Esophagus (tissue), 2 donors: ENCODE measurements around the gene ITPR3. TPM values are rescaled to one million over a fixed set of nuclear protein-coding genes. Genes with fewer than 3 reads are reported as not detected.

Source experiments
- H3K27ac ChIP-seq, 2 donors: one replicate each; pipeline ENCODE4 v1.5.1; 2013; ENCODE audit warnings: low read depth in 2 of 2, mild to moderate bottlenecking in 2 of 2, inconsistent platforms in 1 of 2, low read length in 1 of 2, moderate library complexity in 1 of 2
- H3K27me3 ChIP-seq, 2 donors: one replicate each; pipeline ENCODE4 v1.6.1; 2013; ENCODE audit warnings: low read length in 2 of 2, control low read depth in 1 of 2, mild to moderate bottlenecking in 1 of 2; ENCODE audit not compliant: insufficient read depth in 2 of 2, control insufficient read depth in 1 of 2
- H3K36me3 ChIP-seq, 2 donors: one replicate each; pipeline ENCODE4 v1.6.1; 2013; ENCODE audit warnings: low read length in 1 of 2; ENCODE audit not compliant: control insufficient read depth in 2 of 2, insufficient read depth in 2 of 2
- H3K4me1 ChIP-seq, 2 donors: one replicate each; pipeline ENCODE4 v1.6.1; 2013; ENCODE audit warnings: low read length in 1 of 2; ENCODE audit not compliant: control insufficient read depth in 2 of 2, insufficient read depth in 2 of 2
- H3K4me3 ChIP-seq, 2 donors: one replicate each; pipeline ENCODE4 v1.5.1; 2013; ENCODE audit warnings: low read length in 2 of 2, mild to moderate bottlenecking in 2 of 2, low read depth in 1 of 2, moderate library complexity in 1 of 2
- H3K9me3 ChIP-seq, 2 donors: one replicate each; pipeline ENCODE4 v1.6.1; 2013; ENCODE audit warnings: mild to moderate bottlenecking in 2 of 2, low read depth in 1 of 2, low read length in 1 of 2, moderate library complexity in 1 of 2; ENCODE audit not compliant: control insufficient read depth in 2 of 2, insufficient read depth in 1 of 2
- WGBS, 2 donors: extraction: QIAGEN DNeasy Blood & Tissue Kit; methylation state at CpG; one replicate each; pipeline ENCODE4 v1.1.7; 2013; 5-methylcytosine and 5-hydroxymethylcytosine counted together
- polyA plus RNA-seq, 2 donors: library from polyadenylated mRNA; stranded (reverse); fragments of 200-250 nt; gene quantifications; one replicate each; pipeline ENCODE4 v1.2.3, GENCODE V29; 2013
- donor health status: healthy with polysubstance abuse.
- donor health status: Bipolar disorder and iron deficiency.

ITPR3 gene
- polyA plus RNA-seq, 2 donors = 11.9 to 15.0 TPM

DNA sequence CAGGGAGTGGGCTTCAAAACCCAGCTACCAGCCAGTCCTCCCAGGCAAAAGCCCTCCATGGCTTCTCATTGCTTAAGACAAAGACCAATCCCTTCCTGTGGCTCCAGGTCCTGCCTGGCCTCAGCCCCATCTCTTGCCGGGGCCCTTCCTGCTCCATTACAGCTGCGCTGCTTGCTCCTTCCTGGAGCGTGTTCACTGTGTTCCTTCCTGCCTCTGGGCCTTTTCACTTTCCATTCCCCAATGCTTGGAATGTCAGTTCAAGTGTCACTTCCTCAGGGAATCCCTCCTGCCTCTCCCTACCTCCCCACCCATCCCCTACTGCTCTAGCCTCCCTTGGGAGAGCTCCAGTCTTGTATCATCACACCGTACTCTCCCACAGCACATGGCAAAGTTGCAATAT is 11.1 kb upstream of the ITPR3 start:
- H3K27me3 ChIP-seq = no peaks in the 10 kb centered on the region
- H3K27ac ChIP-seq = peak overlapping the region in 1 of 2 donors; percentile 17
- H3K4me3 ChIP-seq = no peak overlapping the region
- peaks cover 0 to 3% of the 10 kb centered on the region in 2 donors for H3K9me3 ChIP-seq
- WGBS, 2 donors = 70 to 73% methylated on average over 4 of the region's 4 CpGs
- no peaks in the 10 kb centered on the region for H3K36me3 ChIP-seq
- peaks cover 13 to 14% of the 10 kb centered on the region in 2 donors for H3K4me1 ChIP-seq

DNA sequence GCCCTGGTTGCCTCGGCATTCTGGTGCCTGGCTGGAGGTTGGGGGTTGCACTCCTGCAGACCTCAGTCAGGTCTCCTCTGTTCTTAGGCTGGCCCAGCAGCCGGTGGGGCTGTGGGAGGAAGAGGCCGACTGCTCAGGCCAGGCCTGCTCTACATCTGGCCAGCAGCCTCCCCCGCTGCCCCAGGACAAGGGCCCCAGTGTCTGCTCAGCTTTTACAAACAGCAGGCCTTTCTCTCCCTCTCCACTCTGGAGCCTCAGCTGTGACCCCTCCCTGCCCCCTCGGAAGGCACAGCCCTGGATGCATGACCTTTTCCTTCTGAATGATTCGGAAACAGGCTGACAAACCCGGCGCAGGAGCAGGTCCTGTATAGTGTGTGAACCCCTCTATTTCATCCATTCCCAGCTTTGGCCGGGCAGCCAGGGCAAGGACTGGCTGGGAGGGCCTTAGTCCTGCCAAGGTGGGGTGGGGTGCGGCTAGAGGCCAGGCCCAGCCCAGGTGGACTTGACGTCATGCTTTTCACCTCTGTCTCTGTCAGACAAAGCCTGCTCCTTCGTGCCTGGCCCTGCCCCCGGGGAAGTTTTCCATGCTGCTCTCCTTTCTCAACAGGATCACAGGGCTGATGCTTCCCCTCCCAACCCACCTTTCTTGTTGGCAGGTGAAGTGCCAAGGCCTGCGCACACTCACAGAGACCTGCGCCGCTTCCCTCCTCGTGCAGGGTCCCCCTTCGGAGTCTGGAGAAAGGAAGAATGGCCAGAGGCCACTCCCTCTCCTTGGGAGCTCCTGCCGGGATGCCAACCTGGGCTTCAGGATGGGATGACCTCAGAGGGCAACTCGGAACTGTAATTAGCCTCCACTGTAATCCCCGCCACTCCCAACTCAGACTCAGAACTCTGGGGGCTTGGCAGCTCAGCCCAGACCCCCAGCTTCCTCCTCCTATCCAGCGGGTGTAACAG is 10.1 kb upstream of the ITPR3 start:
- WGBS, 2 donors = 63% methylated on average over 22 of the region's 22 CpGs
- Histone ChIP-seq H3K4me1 (peaks cover 13 to 14% of the 10 kb centered on the region in 2 donors), H3K4me3 (no peak overlapping the region), H3K27ac (peak overlapping the region in 1 of 2 donors; percentile 1), H3K9me3 (peaks cover 0 to 3% of the 10 kb centered on the region in 2 donors), H3K27me3 (no peaks in the 10 kb centered on the region), H3K36me3 (no peaks in the 10 kb centered on the region)

DNA sequence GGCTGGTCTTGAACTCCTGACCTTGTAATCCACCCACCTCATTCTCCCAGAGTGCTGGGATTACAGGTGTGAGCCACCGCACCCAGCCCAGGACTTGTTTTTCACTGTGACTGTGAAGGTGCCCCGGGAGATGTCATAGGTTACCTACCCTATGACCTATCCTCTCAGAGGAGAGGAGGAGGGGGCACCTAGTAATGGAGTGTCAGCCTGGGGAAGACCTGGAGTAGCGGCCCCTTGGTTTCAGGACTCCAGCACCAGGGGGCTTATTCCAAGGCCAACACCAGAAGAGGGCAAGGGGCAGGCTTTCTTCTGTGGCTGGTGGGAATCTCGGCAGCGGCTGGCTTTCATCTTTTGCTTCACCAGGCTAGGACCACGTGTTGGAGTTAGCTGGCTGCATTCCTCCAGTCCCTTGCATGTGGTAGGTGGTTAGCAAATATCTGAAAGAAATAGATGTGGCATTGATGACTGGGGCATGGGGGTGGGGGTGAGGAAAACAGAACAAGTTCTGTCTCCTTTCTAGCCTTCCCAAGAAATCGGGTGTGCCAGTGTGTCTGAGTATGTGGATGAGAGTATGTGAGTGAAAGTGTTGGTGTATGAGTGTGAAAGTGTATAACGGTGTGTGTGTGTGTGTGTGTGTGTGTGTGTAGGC is 7.9 kb upstream of the ITPR3 start:
- 74 to 76% methylated on average over 8 of the region's 8 CpGs for WGBS, 2 donors

DNA sequence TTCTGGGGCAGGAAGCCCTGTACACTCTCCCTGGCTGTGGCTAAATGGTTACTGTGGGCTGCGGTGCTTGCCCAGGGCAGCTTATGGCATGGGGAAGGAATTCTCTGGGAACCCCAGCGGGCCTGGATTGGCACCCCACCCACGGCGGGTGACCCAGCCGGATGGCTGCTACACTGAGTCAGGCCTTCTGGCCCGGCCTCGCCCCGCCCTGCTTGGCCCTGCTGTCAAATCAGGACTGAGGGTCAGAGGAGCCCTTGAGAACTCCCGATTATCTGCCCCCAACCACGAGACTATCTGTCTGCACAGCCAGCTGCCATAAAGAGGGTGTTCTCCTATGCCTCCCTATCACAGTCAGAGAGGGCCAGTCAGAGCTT is 7.3 kb upstream of the ITPR3 start:
- peaks cover 6 to 12% of the 10 kb centered on the region in 2 donors for H3K4me1 ChIP-seq
- peaks cover 0 to 3% of the 10 kb centered on the region in 2 donors for H3K9me3 ChIP-seq
- no peaks in the 10 kb centered on the region for H3K27me3 ChIP-seq
- no peak overlapping the region for H3K4me3 ChIP-seq
- H3K36me3 ChIP-seq = no peaks in the 10 kb centered on the region
- H3K27ac ChIP-seq = peak overlapping the region in 1 of 2 donors; percentile 49
- 56 to 59% methylated on average over 10 of the region's 10 CpGs for WGBS, 2 donors

More for the DNA sequence above, 7.9 kb upstream of the ITPR3 start:
- Histone ChIP-seq H3K4me3 (no peak overlapping the region), H3K27ac (peak overlapping the region in 1 of 2 donors; percentile 49), H3K27me3 (no peaks in the 10 kb centered on the region), H3K36me3 (no peaks in the 10 kb centered on the region), H3K4me1 (peaks cover 8 to 12% of the 10 kb centered on the region in 2 donors), H3K9me3 (peaks cover 0 to 3% of the 10 kb centered on the region in 2 donors)

DNA sequence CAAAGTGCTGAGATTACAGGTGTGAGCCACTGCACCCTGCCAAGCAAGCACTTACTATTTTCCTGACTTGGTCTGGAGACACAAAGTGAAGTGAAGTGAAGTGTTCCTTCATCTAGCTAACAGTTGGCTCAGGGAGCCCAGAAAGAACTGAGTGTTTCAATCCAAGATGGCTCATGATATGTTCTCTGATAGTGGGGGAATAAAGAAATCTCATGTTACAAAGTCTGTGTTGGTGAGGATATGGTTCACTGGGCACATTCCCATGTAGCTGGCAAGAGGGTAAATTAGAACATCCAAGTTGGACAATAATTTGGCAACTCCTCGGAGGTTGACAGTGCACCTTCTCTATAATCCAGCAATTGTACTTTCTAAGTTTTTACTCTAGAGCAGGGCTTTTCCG is 5.0 kb upstream of the ITPR3 start:
- Histone ChIP-seq H3K4me3 (no peak overlapping the region), H3K36me3 (no peaks in the 10 kb centered on the region), H3K27me3 (no peaks in the 10 kb centered on the region), H3K4me1 (peaks cover 3 to 7% of the 10 kb centered on the region in 2 donors), H3K27ac (no peak overlapping the region), H3K9me3 (peaks cover 0 to 3% of the 10 kb centered on the region in 2 donors)
- WGBS, 2 donors = 80 to 100% methylated on average over 2 of the region's 2 CpGs

DNA sequence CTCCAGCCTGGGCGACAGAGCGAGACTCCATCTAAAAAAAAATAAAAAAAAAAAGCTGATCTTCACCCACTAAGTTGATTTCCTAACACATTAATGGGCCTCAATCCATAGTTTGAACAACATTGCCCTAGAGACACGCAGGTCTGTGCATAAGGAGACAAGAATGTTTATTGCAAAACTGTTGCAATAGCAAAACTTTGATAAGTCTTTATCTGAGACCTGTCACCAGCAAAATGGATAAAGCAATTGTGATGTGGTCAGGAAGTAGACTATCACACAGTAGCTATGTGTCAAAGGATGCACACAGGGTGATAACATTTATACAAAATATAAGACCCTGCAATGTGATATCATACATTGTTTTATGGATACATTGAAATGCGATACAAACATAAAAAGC is 4.2 kb upstream of the ITPR3 start:
- Histone ChIP-seq H3K9me3 (peaks cover 0 to 3% of the 10 kb centered on the region in 2 donors), H3K27ac (no peak overlapping the region), H3K4me1 (peaks cover 2 to 3% of the 10 kb centered on the region in 2 donors), H3K36me3 (no peaks in the 10 kb centered on the region), H3K4me3 (no peak overlapping the region), H3K27me3 (no peaks in the 10 kb centered on the region)
- WGBS, 2 donors = 67 to 93% methylated on average over 2 to 4 of the region's 4 CpGs

DNA sequence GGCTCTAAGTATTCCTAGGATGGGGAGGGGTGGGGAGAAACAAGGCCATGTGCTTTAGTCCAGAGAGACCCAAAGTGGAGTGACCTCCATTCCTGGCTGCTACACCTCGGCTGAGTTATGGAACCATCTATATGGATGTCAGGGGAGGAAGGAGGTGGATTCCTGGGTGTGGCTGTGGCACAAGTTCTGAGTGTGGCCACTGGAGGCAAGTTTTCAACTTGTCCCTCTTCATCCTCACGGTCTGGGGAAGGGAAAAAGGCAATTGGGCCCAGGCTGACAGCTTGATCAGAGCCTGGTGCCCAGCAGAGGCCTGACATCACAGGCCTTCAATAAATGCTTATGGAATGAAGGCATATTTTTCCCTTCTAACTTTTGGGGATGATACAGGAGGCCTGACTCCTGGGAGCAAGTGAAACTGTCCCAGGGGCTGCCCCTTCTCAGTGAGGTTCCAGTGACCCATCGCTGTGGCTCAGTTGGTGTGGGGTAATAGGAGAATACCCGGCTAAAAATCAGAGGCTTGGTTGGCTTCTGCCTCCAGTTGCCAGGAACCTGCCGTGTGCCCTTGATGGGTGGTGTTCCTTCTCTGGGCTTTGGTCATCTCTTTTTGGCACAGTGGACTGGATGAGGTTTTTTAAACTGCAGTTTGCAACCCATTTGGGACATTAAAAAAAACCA is 1.8 kb upstream of the ITPR3 start:
- Histone ChIP-seq H3K4me1 (peaks cover 6 to 8% of the 10 kb centered on the region in 2 donors), H3K36me3 (no peaks in the 10 kb centered on the region), H3K27me3 (no peaks in the 10 kb centered on the region), H3K9me3 (no peaks in the 10 kb centered on the region), H3K27ac (peak overlapping the region in 1 of 2 donors; percentile 40), H3K4me3 (no peak overlapping the region)
- WGBS, 2 donors = 49 to 56% methylated on average over 5 of the region's 5 CpGs

DNA sequence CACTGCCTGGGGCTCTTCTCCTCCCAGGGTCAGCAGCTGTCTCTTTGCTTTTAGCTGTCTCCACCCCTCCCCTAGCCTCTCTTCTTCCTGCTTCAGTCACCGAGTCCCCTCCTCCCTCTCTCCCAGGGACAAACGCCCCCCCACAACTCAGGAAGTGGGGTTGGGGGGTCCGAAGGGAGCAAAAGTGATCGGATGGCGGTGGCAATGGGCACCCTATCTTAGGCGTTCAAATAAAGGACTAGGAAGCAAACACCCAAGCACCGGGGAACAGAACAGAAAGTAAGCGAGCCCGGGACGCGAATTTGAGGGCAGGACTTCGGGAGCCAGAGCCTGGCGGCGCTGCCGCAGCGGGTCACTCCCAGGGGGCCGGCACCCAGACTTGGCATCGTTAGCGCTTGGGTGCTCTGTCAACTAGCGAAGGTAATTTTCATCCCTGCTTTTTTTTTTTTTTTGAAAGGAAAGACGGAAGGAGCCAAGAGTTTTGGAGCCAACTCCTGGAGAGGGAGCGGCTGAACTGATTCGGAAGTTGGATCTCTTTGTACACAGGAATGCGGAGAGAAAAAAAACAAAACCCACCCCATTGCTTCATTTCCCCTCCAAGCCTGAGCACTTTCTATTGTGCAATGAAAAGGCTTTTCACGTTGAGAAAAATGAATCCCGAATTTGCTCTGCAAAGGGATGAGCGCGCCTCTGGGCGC is 815 bp upstream of the ITPR3 start:
- Histone ChIP-seq H3K27me3 (no peaks in the 10 kb centered on the region), H3K4me1 (peaks cover 6 to 8% of the 10 kb centered on the region in 2 donors), H3K9me3 (no peaks in the 10 kb centered on the region), H3K4me3 (peak overlapping the region; percentile 76 to 89), H3K36me3 (no peaks in the 10 kb centered on the region), H3K27ac (peak overlapping the region; percentile 81 to 84)
- WGBS, 2 donors = 0 to 1% methylated on average over 29 of the region's 29 CpGs
